Neural cell (in vitro differentiated cells): ENCODE data around the gene CAMKMT. TPM values are rescaled to one million over a fixed set of nuclear protein-coding genes. Genes with fewer than 3 reads are reported as not detected.

Experiments used
- H2AFZ ChIP-seq: fragments of 200-600, 300-800 bp; sonication (generic), shearing (Covaris generic); 2 replicates; pipeline ENCODE4 v1.6.0; 2014; ENCODE audit warnings: low read depth, mild to moderate bottlenecking, antibody characterized with exemption, low read length, moderate library complexity
- H3F3A ChIP-seq: fragments of 200-600 bp; shearing (Covaris generic); 2 replicates; pipeline ENCODE4 v1.6.1; 2016; ENCODE audit warnings: mild to moderate bottlenecking, moderate library complexity, mixed read lengths, antibody characterized with exemption, low read length; ENCODE audit not compliant: insufficient read depth, poor library complexity, severe bottlenecking
- H3K27ac ChIP-seq: fragments of 200-600, 300-800 bp; sonication (generic), shearing (Covaris generic); 2 replicates; pipeline ENCODE4 v1.5.1; 2014; ENCODE audit warnings: mild to moderate bottlenecking, low read length, moderate library complexity
- H3K27me3 ChIP-seq: fragments of 300-800, 200-600 bp; sonication (generic), shearing (Covaris generic); 2 replicates; pipeline ENCODE4 v1.6.0; 2014; ENCODE audit warnings: mild to moderate bottlenecking, low read depth, low read length, moderate library complexity; ENCODE audit not compliant: insufficient read depth
- H3K36me3 ChIP-seq: fragments of 300-800, 200-600 bp; sonication (generic), shearing (Covaris generic); 2 replicates; pipeline ENCODE4 v1.5.1; 2014; ENCODE audit warnings: mild to moderate bottlenecking, antibody characterized with exemption, low read length, moderate library complexity; ENCODE audit not compliant: insufficient read depth
- H3K4me2 ChIP-seq: fragments of 300-800, 200-600 bp; sonication (generic), shearing (Covaris generic); 2 replicates; pipeline ENCODE4 v1.6.0; 2014; ENCODE audit warnings: mild to moderate bottlenecking, low read length
- H3K4me3 ChIP-seq: fragments of 300-800, 200-600 bp; sonication (generic), shearing (Covaris generic); 2 replicates; pipeline ENCODE4 v1.5.1; 2014; ENCODE audit warnings: mild to moderate bottlenecking, low read length, moderate library complexity
- H3K79me2 ChIP-seq: fragments of 200-600 bp; shearing (Covaris generic); replicated peaks from 2 replicates; pipeline ENCODE4 v1.6.0; 2014; ENCODE audit warnings: mild to moderate bottlenecking, low read length, moderate library complexity; ENCODE audit not compliant: insufficient read depth
- H3K9ac ChIP-seq: fragments of 300-800, 200-600 bp; sonication (generic), shearing (Covaris generic); 2 replicates; pipeline ENCODE4 v1.6.1; 2016; ENCODE audit warnings: mild to moderate bottlenecking, low read length, mixed read lengths
- H3K9me2 ChIP-seq: fragments of 200-600 bp; shearing (Covaris generic); 2 replicates; pipeline ENCODE4 v1.6.1; 2016; ENCODE audit warnings: mild to moderate bottlenecking, low read length, mixed read lengths; ENCODE audit not compliant: insufficient read depth
- H3K9me3 ChIP-seq: fragments of 200-600, 300-800 bp; sonication (generic), shearing (Covaris generic); 2 replicates; pipeline ENCODE4 v1.6.1; 2016; ENCODE audit warnings: mild to moderate bottlenecking, mixed run types, low read length, moderate library complexity, mixed read lengths
- H4K20me1 ChIP-seq: fragments of 200-600 bp; shearing (Covaris generic); 2 replicates; pipeline ENCODE4 v1.6.1; 2016; ENCODE audit warnings: mild to moderate bottlenecking, mixed run types; ENCODE audit not compliant: insufficient read depth
- EP300 ChIP-seq: fragments of 450-650 bp; conservative IDR thresholded peaks from 2 replicates; pipeline ENCODE4 v1.6.1; 2014; ENCODE audit warnings: antibody characterized with exemption, mild to moderate bottlenecking, moderate library complexity; ENCODE audit not compliant: poor library complexity, severe bottlenecking
- EZH2 ChIP-seq: fragments of 200-600, 300-800 bp; shearing (Covaris generic), sonication (generic); IDR thresholded peaks from 2 replicates; pipeline ENCODE4 v1.6.1; 2014; ENCODE audit warnings: antibody characterized with exemption, low read length, borderline replicate concordance, mild to moderate bottlenecking; ENCODE audit not compliant: insufficient read depth, poor library complexity, severe bottlenecking
- MXI1 ChIP-seq: fragments of 450-650 bp; conservative IDR thresholded peaks from 2 replicates; pipeline ENCODE4 v1.6.1; 2014; ENCODE audit warnings: antibody characterized with exemption, mild to moderate bottlenecking; ENCODE audit not compliant: poor library complexity, severe bottlenecking
- POLR2AphosphoS5 ChIP-seq: IDR thresholded peaks from 2 replicates; pipeline ENCODE4 v1.6.1; 2012
- RAD21 ChIP-seq: fragments of 450-650 bp; conservative IDR thresholded peaks from 2 replicates; pipeline ENCODE4 v1.6.1; 2014; ENCODE audit warnings: antibody characterized with exemption, mild to moderate bottlenecking, moderate library complexity
- SMC3 ChIP-seq: fragments of 450-650 bp; conservative IDR thresholded peaks from 2 replicates; pipeline ENCODE4 v1.6.1; 2014; ENCODE audit warnings: antibody characterized with exemption, mild to moderate bottlenecking, moderate library complexity; ENCODE audit not compliant: poor library complexity
- TAF1 ChIP-seq: IDR thresholded peaks from 2 replicates; pipeline ENCODE4 v1.6.1; 2012; ENCODE audit warnings: low read depth
- polyA plus RNA-seq: library from polyadenylated mRNA; depleted of rRNA; stranded (reverse); fragments of >200 nt; gene quantifications from 2 replicates; pipeline ENCODE4 v1.2.3, GENCODE V29; 2014
- TF ChIP-seq, protein P1 (sequence below): fragments of 450-650 bp; IDR thresholded peaks from 2 replicates; pipeline ENCODE4 v1.5.1; 2014; ENCODE audit warnings: antibody characterized with exemption, mild to moderate bottlenecking, moderate library complexity; ENCODE audit not compliant: poor library complexity, severe bottlenecking
- TF ChIP-seq, protein P2 (sequence below): IDR thresholded peaks from 2 replicates; pipeline ENCODE4 v1.6.1; 2012; ENCODE audit warnings: borderline replicate concordance

Gene CAMKMT
- polyA plus RNA-seq, 1 donor from 2014 or later, result 5.1 TPM

DNA sequence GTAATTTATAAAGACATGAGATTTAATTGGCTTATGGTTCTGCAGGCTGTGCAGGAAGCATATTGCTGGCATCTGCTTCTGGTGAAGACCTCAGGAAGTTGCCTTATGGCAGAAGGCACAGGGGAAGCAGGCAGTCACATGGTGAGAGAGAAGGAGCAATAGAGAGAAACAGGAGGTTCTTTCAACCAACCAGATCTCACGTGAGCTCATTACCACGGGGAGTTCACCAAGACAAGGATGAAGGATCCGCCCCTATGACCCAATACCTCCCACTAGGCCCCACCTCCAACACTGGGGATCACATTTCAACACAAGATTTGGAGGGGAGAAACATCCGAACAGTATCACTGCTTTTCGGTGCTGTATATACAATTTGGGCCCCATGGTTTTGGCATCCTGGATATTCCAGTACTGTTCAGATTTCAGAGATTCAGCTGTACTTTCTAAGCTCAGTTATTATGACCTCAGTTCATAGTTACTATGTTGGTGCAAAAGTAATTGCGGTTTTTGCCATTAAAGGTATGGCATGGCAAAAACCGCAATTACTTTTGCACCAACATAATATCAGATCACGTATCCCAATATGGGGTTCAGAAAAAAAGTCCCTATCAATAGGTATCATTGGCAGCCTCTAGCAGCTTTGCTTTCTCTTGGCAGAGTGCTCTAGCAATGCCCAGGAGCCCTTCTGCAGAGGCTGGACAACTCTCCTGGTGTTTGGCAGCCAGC, 390.2 kb downstream of the CAMKMT start:
- no peak overlapping the region for H3K9ac ChIP-seq
- no peaks in the 10 kb centered on the region for H3K36me3 ChIP-seq
- no peaks in the 10 kb centered on the region for H3K79me2 ChIP-seq
- H4K20me1 ChIP-seq, result no peaks in the 10 kb centered on the region
- peaks cover 10% of the 10 kb centered on the region for H3K27me3 ChIP-seq
- H2AFZ ChIP-seq, result no peak overlapping the region
- no peak for TF ChIP-seq TAF1
- no peak for TF ChIP-seq EZH2
- no peak for TF ChIP-seq SMC3
- TF ChIP-seq MXI1, result no peak
- TF ChIP-seq RAD21, result no peak
- TF ChIP-seq, protein P1, sequence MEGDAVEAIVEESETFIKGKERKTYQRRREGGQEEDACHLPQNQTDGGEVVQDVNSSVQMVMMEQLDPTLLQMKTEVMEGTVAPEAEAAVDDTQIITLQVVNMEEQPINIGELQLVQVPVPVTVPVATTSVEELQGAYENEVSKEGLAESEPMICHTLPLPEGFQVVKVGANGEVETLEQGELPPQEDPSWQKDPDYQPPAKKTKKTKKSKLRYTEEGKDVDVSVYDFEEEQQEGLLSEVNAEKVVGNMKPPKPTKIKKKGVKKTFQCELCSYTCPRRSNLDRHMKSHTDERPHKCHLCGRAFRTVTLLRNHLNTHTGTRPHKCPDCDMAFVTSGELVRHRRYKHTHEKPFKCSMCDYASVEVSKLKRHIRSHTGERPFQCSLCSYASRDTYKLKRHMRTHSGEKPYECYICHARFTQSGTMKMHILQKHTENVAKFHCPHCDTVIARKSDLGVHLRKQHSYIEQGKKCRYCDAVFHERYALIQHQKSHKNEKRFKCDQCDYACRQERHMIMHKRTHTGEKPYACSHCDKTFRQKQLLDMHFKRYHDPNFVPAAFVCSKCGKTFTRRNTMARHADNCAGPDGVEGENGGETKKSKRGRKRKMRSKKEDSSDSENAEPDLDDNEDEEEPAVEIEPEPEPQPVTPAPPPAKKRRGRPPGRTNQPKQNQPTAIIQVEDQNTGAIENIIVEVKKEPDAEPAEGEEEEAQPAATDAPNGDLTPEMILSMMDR, result no peak
- no peak for TF ChIP-seq EP300
- TF ChIP-seq POLR2AphosphoS5, result no peak
- TF ChIP-seq, protein P2, sequence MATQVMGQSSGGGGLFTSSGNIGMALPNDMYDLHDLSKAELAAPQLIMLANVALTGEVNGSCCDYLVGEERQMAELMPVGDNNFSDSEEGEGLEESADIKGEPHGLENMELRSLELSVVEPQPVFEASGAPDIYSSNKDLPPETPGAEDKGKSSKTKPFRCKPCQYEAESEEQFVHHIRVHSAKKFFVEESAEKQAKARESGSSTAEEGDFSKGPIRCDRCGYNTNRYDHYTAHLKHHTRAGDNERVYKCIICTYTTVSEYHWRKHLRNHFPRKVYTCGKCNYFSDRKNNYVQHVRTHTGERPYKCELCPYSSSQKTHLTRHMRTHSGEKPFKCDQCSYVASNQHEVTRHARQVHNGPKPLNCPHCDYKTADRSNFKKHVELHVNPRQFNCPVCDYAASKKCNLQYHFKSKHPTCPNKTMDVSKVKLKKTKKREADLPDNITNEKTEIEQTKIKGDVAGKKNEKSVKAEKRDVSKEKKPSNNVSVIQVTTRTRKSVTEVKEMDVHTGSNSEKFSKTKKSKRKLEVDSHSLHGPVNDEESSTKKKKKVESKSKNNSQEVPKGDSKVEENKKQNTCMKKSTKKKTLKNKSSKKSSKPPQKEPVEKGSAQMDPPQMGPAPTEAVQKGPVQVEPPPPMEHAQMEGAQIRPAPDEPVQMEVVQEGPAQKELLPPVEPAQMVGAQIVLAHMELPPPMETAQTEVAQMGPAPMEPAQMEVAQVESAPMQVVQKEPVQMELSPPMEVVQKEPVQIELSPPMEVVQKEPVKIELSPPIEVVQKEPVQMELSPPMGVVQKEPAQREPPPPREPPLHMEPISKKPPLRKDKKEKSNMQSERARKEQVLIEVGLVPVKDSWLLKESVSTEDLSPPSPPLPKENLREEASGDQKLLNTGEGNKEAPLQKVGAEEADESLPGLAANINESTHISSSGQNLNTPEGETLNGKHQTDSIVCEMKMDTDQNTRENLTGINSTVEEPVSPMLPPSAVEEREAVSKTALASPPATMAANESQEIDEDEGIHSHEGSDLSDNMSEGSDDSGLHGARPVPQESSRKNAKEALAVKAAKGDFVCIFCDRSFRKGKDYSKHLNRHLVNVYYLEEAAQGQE, result no peak
- no peaks in the 10 kb centered on the region for H3K9me3 ChIP-seq
- no peak overlapping the region for H3K27ac ChIP-seq
- H3K4me3 ChIP-seq, result no peak overlapping the region
- no peaks in the 10 kb centered on the region for H3F3A ChIP-seq
- no peaks in the 10 kb centered on the region for H3K9me2 ChIP-seq
- no peak overlapping the region for H3K4me2 ChIP-seq

DNA sequence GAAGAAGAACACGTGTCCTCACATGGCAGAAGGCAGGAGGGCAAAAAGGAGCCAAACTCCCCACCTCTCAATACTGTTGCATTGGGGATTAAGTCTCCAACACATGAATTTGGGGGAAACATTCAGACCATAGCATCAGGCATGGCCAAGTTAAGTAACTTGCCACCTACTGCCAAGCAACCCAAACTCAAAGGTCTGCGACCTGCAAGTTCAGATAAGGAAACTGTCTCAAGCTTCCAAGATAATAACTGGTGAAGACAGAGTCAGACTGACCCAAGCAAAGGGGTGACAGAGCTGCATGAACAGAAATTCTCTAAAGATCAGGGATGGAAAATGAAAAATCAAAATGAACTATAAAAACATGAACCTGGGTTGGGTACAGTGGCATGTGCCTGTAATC, 391.0 kb downstream of the CAMKMT start:
- H2AFZ ChIP-seq, result no peak overlapping the region
- no peak overlapping the region for H3K4me2 ChIP-seq
- H3K27me3 ChIP-seq, result peaks cover 5% of the 10 kb centered on the region
- H3K27ac ChIP-seq, result no peak overlapping the region
- no peak overlapping the region for H3K4me3 ChIP-seq
- no peaks in the 10 kb centered on the region for H3F3A ChIP-seq
- H4K20me1 ChIP-seq, result no peaks in the 10 kb centered on the region
- H3K9me3 ChIP-seq, result no peaks in the 10 kb centered on the region
- H3K9me2 ChIP-seq, result no peaks in the 10 kb centered on the region
- H3K79me2 ChIP-seq, result no peaks in the 10 kb centered on the region
- H3K36me3 ChIP-seq, result no peaks in the 10 kb centered on the region
- TF ChIP-seq EZH2 (no peak), RAD21 (no peak), TAF1 (no peak), EP300 (no peak), MXI1 (no peak), POLR2AphosphoS5 (no peak), SMC3 (no peak)
- TF ChIP-seq, protein P1, result no peak
- TF ChIP-seq, protein P2, result no peak
- H3K9ac ChIP-seq, result no peak overlapping the region
